SH-SY5Y (cell line): Measurements from ENCODE around the gene CABLES1.

ENCODE experiments used
- GATA2 ChIP-seq: IDR thresholded peaks from 2 replicates; pipeline ENCODE4 v1.6.1; 2011; ENCODE audit warnings: mild to moderate bottlenecking, low read depth, low read length
- GATA3 ChIP-seq: IDR thresholded peaks from 2 replicates; pipeline ENCODE4 v1.6.1; 2011; ENCODE audit warnings: low read depth, mild to moderate bottlenecking, low read length, moderate library complexity

Gene CABLES1

GRCh38 chr18:23133860-23134779, 1.2 kb upstream of the CABLES1 start:
- TF ChIP-seq GATA2 = peak; percentile 41; the same call in 1 of the 2 replicates
- TF ChIP-seq GATA3 = no peak

GRCh38 chr18:23135550-23136325, 453 bp downstream of the CABLES1 start:
- TF ChIP-seq GATA3 = no peak
- no peak for TF ChIP-seq GATA2

GRCh38 chr18:23136326-23137096, 1.2 kb downstream of the CABLES1 start:
- TF ChIP-seq GATA3 = no peak
- TF ChIP-seq GATA2 = no peak

GRCh38 chr18:23137097-23137635, 1.9 kb downstream of the CABLES1 start:
- no peak for TF ChIP-seq GATA2
- TF ChIP-seq GATA3 = no peak

GRCh38 chr18:23137788-23138216, 2.5 kb downstream of the CABLES1 start:
- TF ChIP-seq GATA3 (no peak), GATA2 (no peak)

- TF ChIP-seq GATA2 = no peak
- no peak for TF ChIP-seq GATA3
These were observed 3.2 kb downstream of the CABLES1 start for GRCh38 chr18:23138471-23138870.

GRCh38 chr18:23141104-23141999, 6.1 kb downstream of the CABLES1 start:
- TF ChIP-seq GATA3 = no peak
- TF ChIP-seq GATA2 = 0 out of 2 replicates have a peak, but pooled peaks have one; percentile 26

GRCh38 chr18:23142251-23142929, 7.1 kb downstream of the CABLES1 start:
- no peak for TF ChIP-seq GATA2
- no peak for TF ChIP-seq GATA3

- TF ChIP-seq GATA3 (no peak), GATA2 (no peak)
These were observed 7.9 kb downstream of the CABLES1 start for GRCh38 chr18:23143016-23143814.

- TF ChIP-seq GATA3 (no peak), GATA2 (no peak)
These were observed 8.6 kb downstream of the CABLES1 start for GRCh38 chr18:23143815-23144261.

GRCh38 chr18:23144640-23145039, 9.4 kb downstream of the CABLES1 start:
- TF ChIP-seq GATA3 (no peak), GATA2 (no peak)

- no peak for TF ChIP-seq GATA2
- TF ChIP-seq GATA3 = no peak
These were observed 10.3 kb downstream of the CABLES1 start for GRCh38 chr18:23145621-23146020.
